Upper lobe of right lung (tissue), 1 donor: ENCODE measurements around the gene TESK1. TPM values are rescaled to one million over a fixed set of nuclear protein-coding genes. Genes with fewer than 3 reads are reported as not detected.
"Not testable (repeated sequence)": the region's sequence is repeated elsewhere in the genome, so short reads cannot be mapped to it uniquely, and the experiment has no call there.

Experiments
- ATAC-seq: fragments of 200-7000 bp; cut with Tn5 transposase; one replicate; pipeline ENCODE4 v1.9.1; 2020; ENCODE audit warnings: mild to moderate bottlenecking, moderate library complexity
- DNase-seq: peaks from one replicate; pipeline ENCODE4 v3.0.0-alpha.2; 2020
- H3K27ac ChIP-seq: fragments of 200-600 bp; one replicate; pipeline ENCODE4 v1.8.0; 2022
- H3K27me3 ChIP-seq: fragments of 200-600 bp; one replicate; pipeline ENCODE4 v1.8.0; 2022; ENCODE audit warnings: mild to moderate bottlenecking
- H3K36me3 ChIP-seq: fragments of 200-600 bp; one replicate; pipeline ENCODE4 v1.8.0; 2022
- H3K4me1 ChIP-seq: fragments of 200-600 bp; one replicate; pipeline ENCODE4 v1.8.0; 2022
- H3K4me3 ChIP-seq: fragments of 200-600 bp; one replicate; pipeline ENCODE4 v1.8.0; 2022; ENCODE audit warnings: mild to moderate bottlenecking
- H3K9me3 ChIP-seq: fragments of 200-600 bp; one replicate; pipeline ENCODE4 v1.8.0; 2022
- CTCF ChIP-seq: fragments of 200-600 bp; IDR thresholded peaks from one replicate; pipeline ENCODE4 v1.8.0; 2022; ENCODE audit warnings: antibody characterized with exemption
- intact Hi-C: fragments of 100-400 bp; cut with DNase I; formaldehyde crosslinking; loops from one replicate; pipeline ENCODE4 v1.11.0; 2022
- total RNA-seq: library from RNA; stranded (reverse); fragmentation: NEBNext Ultra II Directional; extraction: Animal tissue kit (Norgen Biotek cat#: 25700); gene quantifications from one replicate; pipeline ENCODE4 v1.2.1, GENCODE V29; 2021
- donor health status: DM: no; HTN: yes; CAD: no; lungs with severe emphysema.

TESK1 gene
- total RNA-seq, 1 donor from 2014 or later: 43.9 TPM

GRCh38 chr9:35639631-35640030 lies 34.6 kb downstream of the TESK1 start:
- Histone ChIP-seq H3K27me3 (no peaks in the 10 kb centered on the region), H3K4me1 (peaks cover 21% of the 10 kb centered on the region), H3K27ac (no peak overlapping the region), H3K36me3 (no peaks in the 10 kb centered on the region), H3K9me3 (no peaks in the 10 kb centered on the region), H3K4me3 (no peak overlapping the region)
- intact Hi-C loops: no loop called here
- DNase-seq (no peak), ATAC-seq (no peak)
- no peak for TF ChIP-seq CTCF

GRCh38 chr9:35640431-35640830 lies 35.4 kb downstream of the TESK1 start:
- H3K27me3 ChIP-seq, H3K27ac ChIP-seq, ATAC-seq, H3K36me3 ChIP-seq, DNase-seq, H3K4me3 ChIP-seq, H3K9me3 ChIP-seq, intact Hi-C loops: not testable (repeated sequence)
- H3K4me1 ChIP-seq: peaks cover 19% of the 10 kb centered on the region

GRCh38 chr9:35641478-35641877 lies 36.4 kb downstream of the TESK1 start:
- H3K4me3 ChIP-seq, H3K36me3 ChIP-seq, H3K27me3 ChIP-seq, intact Hi-C loops, H3K9me3 ChIP-seq, DNase-seq, H3K27ac ChIP-seq, ATAC-seq: not testable (repeated sequence)
- peaks cover 12% of the 10 kb centered on the region for H3K4me1 ChIP-seq

GRCh38 chr9:35643046-35643445 lies 38.0 kb downstream of the TESK1 start:
- DNase-seq (no peak), ATAC-seq (no peak)
- Histone ChIP-seq H3K36me3 (no peaks in the 10 kb centered on the region), H3K27ac (no peak overlapping the region), H3K27me3 (no peaks in the 10 kb centered on the region), H3K4me1 (peaks cover 11% of the 10 kb centered on the region), H3K9me3 (no peaks in the 10 kb centered on the region), H3K4me3 (no peak overlapping the region)
- intact Hi-C loops: no loop called here
- TF ChIP-seq CTCF: no peak

- peak overlapping the region; percentile 88 for H3K27ac ChIP-seq
- intact Hi-C loops, DNase-seq, H3K9me3 ChIP-seq, H3K27me3 ChIP-seq, ATAC-seq, H3K36me3 ChIP-seq: not testable (repeated sequence)
- peak overlapping the region; percentile 74 for H3K4me3 ChIP-seq
- peaks cover 18% of the 10 kb centered on the region for H3K4me1 ChIP-seq
Observed at GRCh38 chr9:35645736-35646135, 40.7 kb downstream of the TESK1 start.

GRCh38 chr9:35646153-35646532 lies 41.1 kb downstream of the TESK1 start:
- no peaks in the 10 kb centered on the region for H3K9me3 ChIP-seq
- peak overlapping the region; percentile 88 for H3K27ac ChIP-seq
- no peaks in the 10 kb centered on the region for H3K27me3 ChIP-seq
- DNase-seq: peak; percentile 74
- peak overlapping the region; percentile 74 for H3K4me3 ChIP-seq
- TF ChIP-seq CTCF: no peak
- peak; percentile 51 for ATAC-seq
- peaks cover 18% of the 10 kb centered on the region for H3K4me1 ChIP-seq
- H3K36me3 ChIP-seq: no peaks in the 10 kb centered on the region
- intact Hi-C loops: no loop called here

GRCh38 chr9:35646533-35647265 lies 41.6 kb downstream of the TESK1 start:
- TF ChIP-seq CTCF: peak; percentile 95
- Histone ChIP-seq H3K27me3 (no peaks in the 10 kb centered on the region), H3K4me3 (peak overlapping the region; percentile 74), H3K36me3 (no peaks in the 10 kb centered on the region), H3K4me1 (peaks cover 18% of the 10 kb centered on the region), H3K9me3 (no peaks in the 10 kb centered on the region), H3K27ac (peak overlapping the region; percentile 88)
- peak; percentile 98 for DNase-seq
- intact Hi-C loops: no loop called here
- peak; percentile 98 for ATAC-seq
